ENCODE measurements around the gene ORM2. TPM values are rescaled to one million over a fixed set of nuclear protein-coding genes. Genes with fewer than 3 reads are reported as not detected.

The ORM2 gene
- total and polyA plus RNA-seq, 8 donors, result 0.46 to 29.9 (median 1.7) TPM

DNA sequence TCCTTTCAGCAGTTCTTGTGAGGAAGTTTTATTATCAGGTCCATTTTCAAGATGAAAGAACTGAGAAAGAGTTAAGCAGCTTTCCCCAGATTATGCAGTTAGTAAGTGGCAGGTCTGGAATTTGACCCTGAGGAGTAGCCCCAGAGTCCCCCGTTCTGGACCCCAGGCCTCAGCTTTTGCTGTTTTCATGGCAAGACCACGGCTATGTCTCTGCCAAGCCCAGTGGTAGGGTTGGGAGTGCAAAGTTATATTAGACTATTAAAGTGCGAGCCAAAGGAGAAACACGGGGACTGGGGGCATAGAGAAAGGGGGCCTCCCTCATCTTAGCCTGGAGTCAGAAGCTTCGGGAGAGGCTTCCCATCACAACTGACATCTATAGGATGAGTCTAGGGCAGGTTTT is 26.1 kb upstream of the ORM2 start:
- Histone ChIP-seq H3K4me3 (no peak overlapping the region), H3K9me3 (no peaks in the 10 kb centered on the region), H3K27me3 (no peaks in the 10 kb centered on the region), H3K4me1 (peaks cover 0 to 5% of the 10 kb centered on the region in 2 donors), H3K27ac (no peak overlapping the region), H3K36me3 (peaks cover 0 to 10% of the 10 kb centered on the region in 2 donors)
- intact Hi-C loops (cut with DNase I), result no loop called here
- DNase-seq, result peak in 1 of 4 donors; percentile 21
- no peak for ATAC-seq
- no peak for TF ChIP-seq CTCF (IDR thresholded peaks at IDR 0.05)

GRCh38 chr9:114303977-114304376 is 25.7 kb upstream of the ORM2 start:
- Histone ChIP-seq H3K4me1 (peaks cover 0 to 5% of the 10 kb centered on the region in 2 donors), H3K27ac (no peak overlapping the region), H3K4me3 (no peak overlapping the region), H3K9me3 (no peaks in the 10 kb centered on the region), H3K36me3 (peaks cover 0 to 10% of the 10 kb centered on the region in 2 donors), H3K27me3 (no peaks in the 10 kb centered on the region)
- DNase-seq (peak in 1 of 4 donors; percentile 5), ATAC-seq (no peak)
- intact Hi-C loops (cut with DNase I), result no loop called here
- no peak for TF ChIP-seq CTCF (IDR thresholded peaks at IDR 0.05)

- peak in 1 of 4 donors; percentile 19 for DNase-seq
- H3K36me3 ChIP-seq, result peaks cover 0 to 6% of the 10 kb centered on the region in 2 donors
- H3K27ac ChIP-seq, result no peak overlapping the region
- ATAC-seq, result no peak
- no peaks in the 10 kb centered on the region for H3K27me3 ChIP-seq
- TF ChIP-seq CTCF (IDR thresholded peaks at IDR 0.05), result no peak
- intact Hi-C loops (cut with DNase I), result no loop called here
- H3K4me3 ChIP-seq, result no peak overlapping the region
- no peaks in the 10 kb centered on the region for H3K9me3 ChIP-seq
- H3K4me1 ChIP-seq, result peaks cover 0 to 5% of the 10 kb centered on the region in 2 donors
These were observed 25.1 kb upstream of the ORM2 start for GRCh38 chr9:114304416-114305188.

DNA sequence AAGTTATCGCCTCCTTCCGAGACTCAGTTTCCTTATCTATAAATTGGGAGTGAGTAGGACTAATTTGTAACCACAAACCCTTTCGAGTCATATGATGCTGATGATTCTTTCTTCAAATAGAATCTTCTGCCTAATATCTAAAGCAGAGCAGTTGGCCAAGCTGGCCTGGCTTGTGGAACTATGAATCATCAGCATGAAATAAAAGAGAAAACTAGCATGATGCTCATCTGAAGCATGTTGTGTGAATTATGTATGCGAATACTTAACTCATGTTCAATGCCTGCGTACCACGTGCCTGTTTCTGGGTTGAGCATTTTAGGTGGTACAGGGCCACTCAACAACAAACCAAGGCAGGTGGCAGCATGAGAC is 21.8 kb upstream of the ORM2 start:
- intact Hi-C loops (cut with DNase I), result no loop called here
- Histone ChIP-seq H3K27ac (no peak overlapping the region), H3K4me1 (peaks cover 0 to 5% of the 10 kb centered on the region in 2 donors), H3K27me3 (no peaks in the 10 kb centered on the region), H3K36me3 (peaks cover 0 to 5% of the 10 kb centered on the region in 2 donors), H3K9me3 (no peaks in the 10 kb centered on the region), H3K4me3 (no peak overlapping the region)
- DNase-seq (peak in 1 of 4 donors; percentile 32), ATAC-seq (no peak)
- TF ChIP-seq CTCF (IDR thresholded peaks at IDR 0.05), result no peak

DNA sequence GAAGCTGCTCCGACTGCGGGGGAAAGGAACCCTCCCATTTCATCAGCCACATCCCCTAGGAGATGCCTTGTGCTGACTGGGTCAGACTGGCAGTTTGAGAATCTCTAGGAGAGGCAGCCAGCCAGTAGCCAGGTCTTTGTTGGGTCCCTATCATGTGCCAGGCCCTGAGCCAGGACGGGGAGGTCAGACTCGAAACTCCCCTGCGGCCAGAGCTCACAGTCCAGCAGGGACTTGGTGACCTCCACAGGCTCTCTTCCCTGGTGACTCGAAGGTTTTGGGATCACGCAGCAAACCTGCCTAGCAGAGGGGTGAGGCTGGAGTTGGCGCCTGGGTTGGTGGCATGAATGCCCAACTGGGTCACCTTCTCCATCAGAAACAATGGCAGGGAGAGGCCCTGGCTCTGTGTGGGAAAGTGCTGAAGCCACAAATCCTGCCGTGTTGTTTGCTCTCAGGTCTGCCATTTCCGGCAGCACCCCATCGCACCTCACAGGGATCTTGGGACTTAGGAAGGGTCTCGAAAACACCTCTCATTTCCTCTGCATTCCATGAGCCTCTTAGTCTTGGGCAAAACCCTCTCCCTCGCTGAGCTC is 21.2 kb upstream of the ORM2 start:
- H3K9me3 ChIP-seq, result no peaks in the 10 kb centered on the region
- H3K27me3 ChIP-seq, result no peaks in the 10 kb centered on the region
- TF ChIP-seq CTCF (IDR thresholded peaks at IDR 0.05), result no peak
- no peak overlapping the region for H3K4me3 ChIP-seq
- no peak overlapping the region for H3K27ac ChIP-seq
- ATAC-seq, result no peak
- intact Hi-C loops (cut with DNase I), result no loop called here
- H3K36me3 ChIP-seq, result peaks cover 0 to 5% of the 10 kb centered on the region in 2 donors
- DNase-seq, result peak in 1 of 4 donors; percentile 27
- peaks cover 0 to 5% of the 10 kb centered on the region in 2 donors for H3K4me1 ChIP-seq
